ENCODE data around the gene MTMR6. TPM values are rescaled to one million over a fixed set of nuclear protein-coding genes. Genes with fewer than 3 reads are reported as not detected.

MTMR6 gene
- total RNA-seq, 4 donors from 2014 or later: 17.5 to 25.1 (median 21.7) TPM

- no peak for ATAC-seq
- no peak for DNase-seq
- intact Hi-C loops (cut with DNase I; ENCODE audit: low total_unique reads): no loop called here
- H3K36me3 ChIP-seq: peaks cover 0 to 10% of the 10 kb centered on the region in 2 donors
- peak overlapping the region; percentile 87 to 90 (median 88) for H3K27ac ChIP-seq
- TF ChIP-seq CTCF (IDR thresholded peaks at IDR 0.05 in 4 of 5, conservative IDR thresholded peaks at IDR 0.05 in 1 of 5): no peak
- TF ChIP-seq POLR2A (IDR thresholded peaks at IDR 0.05): no peak
- H3K4me1 ChIP-seq: peaks cover 11 to 12% of the 10 kb centered on the region in 2 donors
- H3K9me3 ChIP-seq: no peaks in the 10 kb centered on the region
- H3K27me3 ChIP-seq: no peaks in the 10 kb centered on the region
- peak overlapping the region; percentile 75 to 85 (median 78) for H3K4me3 ChIP-seq
- in situ Hi-C loops (cut with MboI; ENCODE audit: low sequenced_read_pairs in 4 of 4): no loop called here
Measured at GRCh38 chr13:25302121-25302520, 14.8 kb upstream of the MTMR6 start.

GRCh38 chr13:25301347-25302113 lies 14.2 kb upstream of the MTMR6 start, which contains the start of gene NUP58:
Gene NUP58, plus strand, starts transcription at chr13:25301625. Its CDS starts 149 bp downstream, at chr13:25301774.
- Histone ChIP-seq H3K36me3 (peaks cover 0 to 10% of the 10 kb centered on the region in 2 donors), H3K27me3 (no peaks in the 10 kb centered on the region), H3K27ac (peak within 1 kb of the TSS; percentile 87 to 90 (median 88)), H3K4me3 (peak within 1 kb of the TSS; percentile 75 to 85 (median 78)), H3K9me3 (no peaks in the 10 kb centered on the region), H3K4me1 (peaks cover 11 to 12% of the 10 kb centered on the region in 2 donors)
- in situ Hi-C loops (cut with MboI; ENCODE audit: low sequenced_read_pairs in 4 of 4): no loop called here
- intact Hi-C loops (cut with DNase I; ENCODE audit: low total_unique reads): loop anchor here (1.0 kb wide), 1 partner anchor 14 kb away; the partner anchor contains the start of gene MTMR6
- ATAC-seq (peak; percentile 99), DNase-seq (peak; percentile 90 to 91)
- TF ChIP-seq CTCF (IDR thresholded peaks at IDR 0.05 in 4 of 5, conservative IDR thresholded peaks at IDR 0.05 in 1 of 5) (peak in 1 of 5 experiments; percentile 14), POLR2A (IDR thresholded peaks at IDR 0.05) (peak; percentile 74 to 84)

- Histone ChIP-seq H3K27ac (peak overlapping the region; percentile 87 to 90 (median 88)), H3K4me3 (peak overlapping the region; percentile 75 to 85 (median 78)), H3K27me3 (no peaks in the 10 kb centered on the region), H3K36me3 (peaks cover 0 to 10% of the 10 kb centered on the region in 2 donors), H3K9me3 (no peaks in the 10 kb centered on the region), H3K4me1 (peaks cover 11 to 12% of the 10 kb centered on the region in 2 donors)
- in situ Hi-C loops (cut with MboI; ENCODE audit: low sequenced_read_pairs in 4 of 4) (no loop called here), intact Hi-C loops (cut with DNase I; ENCODE audit: low total_unique reads) (loop anchor here (1.0 kb wide), 1 partner anchor 14 kb away; the partner anchor contains the start of gene MTMR6)
- ATAC-seq (peak; percentile 28 to 42), DNase-seq (peak in 1 of 2 donors; percentile 18)
- TF ChIP-seq CTCF (IDR thresholded peaks at IDR 0.05 in 4 of 5, conservative IDR thresholded peaks at IDR 0.05 in 1 of 5) (no peak), POLR2A (IDR thresholded peaks at IDR 0.05) (no peak)
Measured at GRCh38 chr13:25300861-25301346, 13.6 kb upstream of the MTMR6 start.

GRCh38 chr13:25295701-25296100 lies 8.4 kb upstream of the MTMR6 start:
- ATAC-seq (no peak), DNase-seq (no peak)
- H3K27ac ChIP-seq: no peak overlapping the region
- no peaks in the 10 kb centered on the region for H3K4me1 ChIP-seq
- H3K36me3 ChIP-seq: no peaks in the 10 kb centered on the region
- no peaks in the 10 kb centered on the region for H3K27me3 ChIP-seq
- intact Hi-C loops (cut with DNase I; ENCODE audit: low total_unique reads): no loop called here
- in situ Hi-C loops (cut with MboI; ENCODE audit: low sequenced_read_pairs in 4 of 4): no loop called here
- TF ChIP-seq CTCF (IDR thresholded peaks at IDR 0.05 in 4 of 5, conservative IDR thresholded peaks at IDR 0.05 in 1 of 5): no peak
- TF ChIP-seq POLR2A (IDR thresholded peaks at IDR 0.05): no peak
- no peak overlapping the region for H3K4me3 ChIP-seq
- no peaks in the 10 kb centered on the region for H3K9me3 ChIP-seq
